Measurements from ENCODE around the gene LAMTOR3.
"Not testable (repeated sequence)": the region's sequence is repeated elsewhere in the genome, so short reads cannot be mapped to it uniquely, and the experiment has no call there.

The LAMTOR3 gene

GRCh38 chr4:99830051-99830450 lies 64.2 kb downstream of the LAMTOR3 start:
- not testable (repeated sequence) for DNase-seq (ENCODE audit: low spot score)

- no peak for DNase-seq (ENCODE audit: low spot score)
Observed at GRCh38 chr4:99828477-99828876, 65.8 kb downstream of the LAMTOR3 start.
